Smooth muscle cell (in vitro differentiated cells): ENCODE results near the gene HOXC9. TPM values are rescaled to one million over a fixed set of nuclear protein-coding genes. Genes with fewer than 3 reads are reported as not detected.

Experiments
- DNase-seq: peaks from one replicate; lab custom pipeline; 2025; ENCODE audit not compliant: unreplicated experiment; lab: John Stamatoyannopoulos, UW
- H2AFZ ChIP-seq: fragments of 200-600 bp; sonication (generic); 2 replicates; pipeline ENCODE4 v1.6.0; 2016; ENCODE audit warnings: antibody characterized with exemption, low read depth, mild to moderate bottlenecking
- H3F3A ChIP-seq: fragments of 200-600 bp; sonication (generic); 2 replicates; pipeline ENCODE4 v1.6.0; 2017; ENCODE audit warnings: antibody characterized with exemption, low read depth
- H3K27ac ChIP-seq: fragments of 200-600 bp; sonication (generic); 2 replicates; pipeline ENCODE4 v1.5.1; 2016; ENCODE audit warnings: low read depth, mild to moderate bottlenecking
- H3K27me3 ChIP-seq: fragments of 200-600 bp; sonication (generic); 2 replicates; pipeline ENCODE4 v1.6.1; 2016; ENCODE audit warnings: low read depth, mild to moderate bottlenecking
- H3K36me3 ChIP-seq: fragments of 200-600 bp; sonication (generic); 2 replicates; pipeline ENCODE4 v1.5.1; 2016; ENCODE audit warnings: low read depth
- H3K4me1 ChIP-seq: fragments of 200-600 bp; sonication (generic); 2 replicates; pipeline ENCODE4 v1.5.1; 2016; ENCODE audit warnings: low read depth
- H3K4me2 ChIP-seq: fragments of 200-600 bp; sonication (generic); 2 replicates; pipeline ENCODE4 v1.6.0; 2016; ENCODE audit warnings: mild to moderate bottlenecking
- H3K4me3 ChIP-seq: fragments of 200-600 bp; sonication (generic); 2 replicates; pipeline ENCODE4 v1.5.1; 2016; ENCODE audit warnings: mild to moderate bottlenecking
- H3K79me2 ChIP-seq: fragments of 200-600 bp; sonication (generic); 2 replicates; pipeline ENCODE4 v1.6.0; 2016; ENCODE audit warnings: low read depth, mild to moderate bottlenecking
- H3K9ac ChIP-seq: fragments of 200-600 bp; sonication (generic); 2 replicates; pipeline ENCODE4 v1.6.0; 2016; ENCODE audit warnings: low read depth
- H3K9me3 ChIP-seq: fragments of 200-600 bp; sonication (generic); replicated peaks from 2 replicates; pipeline ENCODE4 v1.5.1; 2016; ENCODE audit warnings: low read depth
- H4K20me1 ChIP-seq: fragments of 200-600 bp; sonication (generic); 2 replicates; pipeline ENCODE4 v1.6.0; 2016; ENCODE audit warnings: low read depth
- CTCF ChIP-seq: fragments of 200-600 bp; sonication (generic); IDR thresholded peaks from 2 replicates; pipeline ENCODE4 v1.5.1; 2017; ENCODE audit warnings: borderline replicate concordance, mild to moderate bottlenecking, antibody characterized with exemption; ENCODE audit not compliant: insufficient read depth, poor library complexity, severe bottlenecking
- WGBS: methylation state at CpG from one replicate; pipeline ENCODE4 v1.1.7; 2016; ENCODE audit warnings: low lambda C conversion rate; 5-methylcytosine and 5-hydroxymethylcytosine counted together
- polyA plus RNA-seq: library from polyadenylated mRNA; unstranded; fragments of >200 nt; fragmentation: Nextera tagmentation; extraction: Ambion mirVana; gene quantifications from 2 replicates; pipeline ENCODE4 v1.2.1, GENCODE V29; 2016
- total RNA-seq: library from RNA; depleted of rRNA; stranded (reverse); fragments of >200 nt; gene quantifications from 2 replicates; pipeline ENCODE4 v1.2.3, GENCODE V29; 2014

Gene HOXC9
- total and polyA plus RNA-seq, 2 experiments from 2014 or later, result 1.2 to 2.7 TPM

GRCh38 chr12:53978477-53979356 lies 21.2 kb upstream of the HOXC9 start:
- no peaks in the 10 kb centered on the region for H3K79me2 ChIP-seq
- H3K4me3 ChIP-seq, result no peak overlapping the region
- H3K4me2 ChIP-seq, result no peak overlapping the region
- H2AFZ ChIP-seq, result no peak overlapping the region
- H3K27me3 ChIP-seq, result peaks cover 100% of the 10 kb centered on the region
- no peaks in the 10 kb centered on the region for H3K36me3 ChIP-seq
- H4K20me1 ChIP-seq, result no peaks in the 10 kb centered on the region
- no peaks in the 10 kb centered on the region for H3K9me3 ChIP-seq
- no peak overlapping the region for H3K9ac ChIP-seq
- H3K27ac ChIP-seq, result no peak overlapping the region
- no peak for TF ChIP-seq CTCF
- no peak for DNase-seq
- H3K4me1 ChIP-seq, result peaks cover 4% of the 10 kb centered on the region
- WGBS, result 19% methylated on average over 15 of the region's 15 CpGs
- H3F3A ChIP-seq, result no peaks in the 10 kb centered on the region

GRCh38 chr12:53980104-53980801 lies 19.7 kb upstream of the HOXC9 start:
- Histone ChIP-seq H3K9ac (no peak overlapping the region), H3K36me3 (no peaks in the 10 kb centered on the region), H3K27ac (no peak overlapping the region), H3K4me3 (no peak overlapping the region), H3K4me2 (no peak overlapping the region), H3F3A (no peaks in the 10 kb centered on the region), H4K20me1 (no peaks in the 10 kb centered on the region), H2AFZ (no peak overlapping the region), H3K79me2 (no peaks in the 10 kb centered on the region), H3K4me1 (peaks cover 2% of the 10 kb centered on the region), H3K9me3 (no peaks in the 10 kb centered on the region), H3K27me3 (peaks cover 100% of the 10 kb centered on the region)
- no peak for TF ChIP-seq CTCF
- WGBS, result 36% methylated on average over 7 of the region's 7 CpGs
- DNase-seq, result no peak

DNA sequence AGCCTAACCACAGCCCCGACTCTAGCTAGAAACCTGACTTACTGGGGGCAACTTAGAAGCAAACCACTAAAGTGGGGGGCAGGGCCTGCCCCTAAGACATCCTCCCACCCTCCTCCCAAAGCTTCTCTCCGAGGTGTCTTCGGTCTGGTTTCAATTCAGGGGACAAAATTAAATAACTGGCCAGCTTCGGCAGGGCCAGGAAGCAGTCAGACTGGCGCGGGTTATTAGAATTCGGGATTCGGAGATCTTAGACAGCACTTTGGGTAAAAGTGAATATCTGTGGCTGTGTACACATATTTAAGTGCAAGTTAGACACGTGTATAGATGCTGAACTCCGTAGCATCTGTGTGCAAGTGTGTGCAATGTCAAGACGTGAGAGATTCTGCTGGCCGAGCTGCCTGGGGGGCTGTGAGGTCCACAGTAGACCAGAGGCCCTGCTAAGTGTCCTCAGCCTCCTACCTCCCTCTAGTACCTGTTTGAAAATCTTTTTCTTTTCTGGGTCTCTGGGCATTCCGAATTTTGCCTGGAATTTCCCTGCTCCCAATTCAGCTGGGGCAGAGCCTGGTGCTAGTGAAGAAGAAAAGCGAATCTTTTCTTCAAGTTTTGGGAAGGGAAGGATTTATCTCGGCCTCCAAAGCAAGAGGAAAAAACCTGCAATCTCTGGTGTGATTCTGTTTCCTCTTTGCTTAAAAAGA lies 19.0 kb upstream of the HOXC9 start:
- no peak for DNase-seq
- Histone ChIP-seq H4K20me1 (no peaks in the 10 kb centered on the region), H3K4me1 (no peaks in the 10 kb centered on the region), H3K4me3 (no peak overlapping the region), H3F3A (no peaks in the 10 kb centered on the region), H3K79me2 (no peaks in the 10 kb centered on the region), H3K36me3 (no peaks in the 10 kb centered on the region), H3K9ac (no peak overlapping the region), H2AFZ (no peak overlapping the region), H3K27ac (no peak overlapping the region), H3K27me3 (peaks cover 100% of the 10 kb centered on the region), H3K4me2 (no peak overlapping the region), H3K9me3 (no peaks in the 10 kb centered on the region)
- 41% methylated on average over 15 of the region's 15 CpGs for WGBS
- TF ChIP-seq CTCF, result no peak
